SU-DHL-6 (cell line): ENCODE measurements around the gene CERS6.

ENCODE experiments used
- EZH2phosphoT487 ChIP-seq: fragments of 200-600 bp; sonication (generic), shearing (Covaris generic); conservative IDR thresholded peaks from 2 replicates; pipeline ENCODE4 v1.6.1; 2018; ENCODE audit warnings: mild to moderate bottlenecking, antibody characterized with exemption, low read length, moderate library complexity, mixed read lengths
- TF ChIP-seq, protein P1 (sequence below): fragments of 200-600 bp; sonication (generic); IDR thresholded peaks from one replicate; pipeline ENCODE4 v1.5.1; 2017; ENCODE audit warnings: antibody characterized with exemption, mild to moderate bottlenecking, low read length, moderate library complexity; ENCODE audit not compliant: insufficient read depth, poor library complexity, severe bottlenecking

DNA sequence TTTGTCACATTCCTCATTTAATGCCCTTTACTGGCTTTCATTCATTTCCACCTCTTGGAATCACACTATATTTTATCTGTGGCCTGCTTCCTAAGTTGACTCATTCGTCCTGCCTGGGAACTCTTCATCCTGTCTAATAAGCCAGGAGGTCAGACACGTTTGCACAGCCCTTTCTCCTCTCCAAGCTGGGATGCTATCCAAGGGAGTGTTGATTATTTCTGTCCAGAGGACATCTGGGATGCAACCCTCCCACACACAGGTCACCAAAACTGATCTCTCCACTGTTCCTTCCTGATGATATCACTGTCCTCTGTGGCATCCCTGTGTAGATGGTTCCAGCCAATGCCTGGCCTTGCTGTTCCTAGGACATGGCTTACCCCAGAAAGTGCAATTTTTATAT, 266.5 kb downstream of the CERS6 start:
- TF ChIP-seq, protein P1, sequence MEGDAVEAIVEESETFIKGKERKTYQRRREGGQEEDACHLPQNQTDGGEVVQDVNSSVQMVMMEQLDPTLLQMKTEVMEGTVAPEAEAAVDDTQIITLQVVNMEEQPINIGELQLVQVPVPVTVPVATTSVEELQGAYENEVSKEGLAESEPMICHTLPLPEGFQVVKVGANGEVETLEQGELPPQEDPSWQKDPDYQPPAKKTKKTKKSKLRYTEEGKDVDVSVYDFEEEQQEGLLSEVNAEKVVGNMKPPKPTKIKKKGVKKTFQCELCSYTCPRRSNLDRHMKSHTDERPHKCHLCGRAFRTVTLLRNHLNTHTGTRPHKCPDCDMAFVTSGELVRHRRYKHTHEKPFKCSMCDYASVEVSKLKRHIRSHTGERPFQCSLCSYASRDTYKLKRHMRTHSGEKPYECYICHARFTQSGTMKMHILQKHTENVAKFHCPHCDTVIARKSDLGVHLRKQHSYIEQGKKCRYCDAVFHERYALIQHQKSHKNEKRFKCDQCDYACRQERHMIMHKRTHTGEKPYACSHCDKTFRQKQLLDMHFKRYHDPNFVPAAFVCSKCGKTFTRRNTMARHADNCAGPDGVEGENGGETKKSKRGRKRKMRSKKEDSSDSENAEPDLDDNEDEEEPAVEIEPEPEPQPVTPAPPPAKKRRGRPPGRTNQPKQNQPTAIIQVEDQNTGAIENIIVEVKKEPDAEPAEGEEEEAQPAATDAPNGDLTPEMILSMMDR: no peak
- no peak for TF ChIP-seq EZH2phosphoT487
